ENCODE results near the gene TRPM6. TPM values are rescaled to one million over a fixed set of nuclear protein-coding genes. Genes with fewer than 3 reads are reported as not detected.

TRPM6 gene
- total RNA-seq, 1 experiment from 2014 or later = 0.57 TPM

- no peaks in the 10 kb centered on the region for H3K9me3 ChIP-seq (ENCODE audit: control insufficient read depth, low read depth, low read length)
- TF ChIP-seq, protein P1, sequence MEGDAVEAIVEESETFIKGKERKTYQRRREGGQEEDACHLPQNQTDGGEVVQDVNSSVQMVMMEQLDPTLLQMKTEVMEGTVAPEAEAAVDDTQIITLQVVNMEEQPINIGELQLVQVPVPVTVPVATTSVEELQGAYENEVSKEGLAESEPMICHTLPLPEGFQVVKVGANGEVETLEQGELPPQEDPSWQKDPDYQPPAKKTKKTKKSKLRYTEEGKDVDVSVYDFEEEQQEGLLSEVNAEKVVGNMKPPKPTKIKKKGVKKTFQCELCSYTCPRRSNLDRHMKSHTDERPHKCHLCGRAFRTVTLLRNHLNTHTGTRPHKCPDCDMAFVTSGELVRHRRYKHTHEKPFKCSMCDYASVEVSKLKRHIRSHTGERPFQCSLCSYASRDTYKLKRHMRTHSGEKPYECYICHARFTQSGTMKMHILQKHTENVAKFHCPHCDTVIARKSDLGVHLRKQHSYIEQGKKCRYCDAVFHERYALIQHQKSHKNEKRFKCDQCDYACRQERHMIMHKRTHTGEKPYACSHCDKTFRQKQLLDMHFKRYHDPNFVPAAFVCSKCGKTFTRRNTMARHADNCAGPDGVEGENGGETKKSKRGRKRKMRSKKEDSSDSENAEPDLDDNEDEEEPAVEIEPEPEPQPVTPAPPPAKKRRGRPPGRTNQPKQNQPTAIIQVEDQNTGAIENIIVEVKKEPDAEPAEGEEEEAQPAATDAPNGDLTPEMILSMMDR (conservative IDR thresholded peaks at IDR 0.05) = no peak
- H3K4me2 ChIP-seq (ENCODE audit: insufficient read depth, insufficient read length, low read length) = no peak overlapping the region
- Mint-ChIP-seq H3K4me1 (no peaks in the 10 kb centered on the region), H3K36me3 (ENCODE audit: insufficient read depth in 1 of 3, low read depth in 3 of 3) (no peaks in the 10 kb centered on the region), H3K27ac (no peak overlapping the region), H3K9me3 (no peaks in the 10 kb centered on the region), H3K27me3 (ENCODE audit: low read depth) (no peaks in the 10 kb centered on the region), H3K4me3 (no peak overlapping the region)
- WGBS (ENCODE audit: extremely low coverage, insufficient read length, low lambda C conversion rate) = no CpG with 5 or more reads among the region's 2 CpGs
- no peak overlapping the region for H4K5ac ChIP-seq (ENCODE audit: insufficient read length, low read depth, low read length)
- no peak overlapping the region for H3K56ac ChIP-seq (ENCODE audit: insufficient read length, low read depth, low read length)
- H3K79me1 ChIP-seq (ENCODE audit: insufficient read depth, low read depth, low read length, poor library complexity, severe bottlenecking) = no peaks in the 10 kb centered on the region
- no peaks in the 10 kb centered on the region for H3K79me2 ChIP-seq (ENCODE audit: insufficient read depth, low read length)
- H3K18ac ChIP-seq (ENCODE audit: insufficient read length, low read depth, low read length) = no peak overlapping the region
- H2AK5ac ChIP-seq (ENCODE audit: insufficient read length, low read length) = no peak overlapping the region
- no peak overlapping the region for H3K9ac ChIP-seq (ENCODE audit: extremely low read depth, insufficient read length, low read length)
- no peak overlapping the region for H4K8ac ChIP-seq (replicated peaks; ENCODE audit: insufficient read length, low read depth, low read length)
- H4K91ac ChIP-seq (ENCODE audit: insufficient read length, low read depth, low read length) = no peak overlapping the region
- no peak overlapping the region for H2BK120ac ChIP-seq (ENCODE audit: low read depth, low read length, poor library complexity, severe bottlenecking)
- H3K14ac ChIP-seq (ENCODE audit: insufficient read depth, low read length) = no peak overlapping the region
- H3K27ac ChIP-seq (ENCODE audit: insufficient read length, low read depth, low read length) = no peak overlapping the region
- H2BK5ac ChIP-seq (ENCODE audit: insufficient read length, low read length) = no peak overlapping the region
- no peak overlapping the region for H2AFZ ChIP-seq (ENCODE audit: low read length)
- no peak overlapping the region for H3T11ph ChIP-seq (ENCODE audit: low read length)
- H3K23me2 ChIP-seq (ENCODE audit: insufficient read length, low read depth, low read length, poor library complexity, severe bottlenecking) = no peaks in the 10 kb centered on the region
- H3K27me3 ChIP-seq (ENCODE audit: insufficient read depth, low read length) = no peaks in the 10 kb centered on the region
- no peak overlapping the region for H2BK20ac ChIP-seq (ENCODE audit: low read depth, low read length, poor library complexity, severe bottlenecking)
- no peaks in the 10 kb centered on the region for H3K4me1 ChIP-seq (ENCODE audit: insufficient read depth, low read length)
- no peak overlapping the region for H3K4ac ChIP-seq (ENCODE audit: low read depth, low read length)
- H2BK15ac ChIP-seq (ENCODE audit: low read depth, low read length) = no peak overlapping the region
- no peak overlapping the region for H3K23ac ChIP-seq (ENCODE audit: insufficient read length, low read depth, low read length)
- no peak for DNase-seq
- H4K20me1 ChIP-seq (ENCODE audit: control insufficient read depth, insufficient read depth, insufficient read length) = no peaks in the 10 kb centered on the region
- H2BK12ac ChIP-seq (ENCODE audit: insufficient read length, low read depth, low read length) = no peak overlapping the region
Observed at GRCh38 chr9:74810200-74810599, 77.5 kb downstream of the TRPM6 start.

All from H9 (cell line).